DLD1 (cell line): Measurements from ENCODE around the gene MET.

ENCODE experiments used
- in situ Hi-C: cut with HindIII; loops from 2 replicates; pipeline ENCODE4 v1.10.0; 2017; ENCODE audit warnings: low sequenced_read_pairs

Gene MET

DNA sequence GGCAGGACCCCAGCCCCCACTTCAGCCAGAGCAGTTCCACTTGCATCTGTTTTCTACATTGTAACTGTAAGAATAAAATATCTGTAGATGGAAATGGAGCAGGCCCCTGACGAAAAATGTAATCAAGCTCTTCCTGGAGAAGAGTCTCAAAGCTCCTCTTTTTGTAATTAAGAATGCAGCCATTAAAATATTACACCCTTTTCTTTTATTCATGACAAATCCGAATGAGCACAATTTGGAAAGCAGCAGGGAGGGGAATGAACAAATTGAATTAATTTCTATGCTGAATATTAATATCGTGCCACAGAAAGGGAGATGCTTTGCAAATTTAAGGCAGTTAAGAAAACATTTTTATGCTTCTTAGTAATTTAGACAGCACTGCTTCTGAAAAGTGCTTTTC is 165.6 kb downstream of the MET start:
- in situ Hi-C loops, result no loop called here

- in situ Hi-C loops, result no loop called here
Observed at GRCh38 chr7:116840256-116840655, 168.3 kb downstream of the MET start.

GRCh38 chr7:116842371-116842770 is 170.4 kb downstream of the MET start:
- in situ Hi-C loops, result no loop called here

DNA sequence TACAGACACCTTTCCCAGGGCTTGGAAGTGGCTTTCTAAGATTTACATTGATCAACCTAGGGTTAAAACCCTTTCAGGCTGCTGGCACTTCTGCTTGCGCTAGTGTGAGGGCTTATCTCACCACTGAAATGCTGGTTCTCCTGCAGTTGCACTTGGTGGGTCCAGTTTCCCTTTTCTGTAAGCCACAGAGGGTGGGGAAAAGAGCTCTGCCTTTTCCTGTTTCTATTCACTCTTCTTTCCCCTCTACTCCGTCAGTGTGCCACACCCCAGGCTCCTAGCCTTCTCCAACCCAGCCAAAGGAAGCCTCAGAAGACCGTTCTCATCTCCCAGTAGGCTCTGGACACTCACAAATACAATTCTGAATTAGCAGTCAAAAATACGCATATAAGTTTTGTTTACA is 171.4 kb downstream of the MET start:
- in situ Hi-C loops, result no loop called here
